ENCODE data around the gene PLBD2.

The PLBD2 gene

GRCh38 chr12:113371808-113372207 is 13.4 kb downstream of the PLBD2 start:
- no peak for DNase-seq

- no peak for DNase-seq
Observed at GRCh38 chr12:113372371-113372770, 14.0 kb downstream of the PLBD2 start.

GRCh38 chr12:113373440-113373839 is 15.1 kb downstream of the PLBD2 start:
- no peak for DNase-seq

DNA sequence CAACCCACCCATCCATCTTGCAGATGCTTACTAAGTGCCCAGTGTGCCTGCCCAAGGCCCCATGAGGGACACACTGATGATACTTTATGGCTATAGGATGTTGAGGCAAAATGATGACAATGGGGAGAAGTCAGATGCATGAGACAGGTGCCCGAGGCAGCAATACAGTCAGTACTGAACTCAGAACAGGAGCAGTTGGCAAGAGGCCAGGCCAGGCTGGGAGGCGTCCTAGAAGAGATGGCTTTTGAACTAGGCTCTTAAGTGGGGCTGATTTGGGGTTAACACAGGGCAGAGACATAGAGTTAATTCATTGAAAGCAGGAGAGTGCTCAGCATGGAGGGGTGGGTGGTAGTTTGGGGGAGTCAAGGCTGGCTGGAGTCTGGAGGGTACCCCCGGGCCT is 15.6 kb downstream of the PLBD2 start:
- DNase-seq: no peak

GRCh38 chr12:113374823-113375428 is 16.5 kb downstream of the PLBD2 start:
- DNase-seq: no peak

GRCh38 chr12:113378291-113378690 is 19.9 kb downstream of the PLBD2 start:
- DNase-seq: no peak

GRCh38 chr12:113381220-113381619 is 22.8 kb downstream of the PLBD2 start:
- no peak for DNase-seq

DNA sequence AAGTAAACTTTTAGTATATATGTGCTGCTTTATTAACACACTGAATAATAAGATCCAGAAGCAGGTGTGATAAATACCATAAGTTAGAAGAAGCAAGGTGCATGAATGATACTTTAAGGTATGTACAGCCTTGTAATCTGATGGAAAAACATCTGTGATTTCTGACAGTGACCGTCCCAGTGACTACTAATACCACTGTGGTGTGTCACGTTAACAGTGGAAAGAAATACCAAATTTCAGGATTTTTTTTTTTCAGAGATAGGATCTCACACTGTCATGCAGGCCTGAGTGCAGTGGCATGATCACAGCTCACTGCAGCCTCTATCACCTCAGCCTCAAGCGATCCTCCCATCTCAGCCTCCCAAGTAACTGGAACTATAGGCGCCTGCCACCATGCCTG is 23.8 kb downstream of the PLBD2 start:
- DNase-seq: no peak

GRCh38 chr12:113384778-113385177 is 26.4 kb downstream of the PLBD2 start:
- no peak for DNase-seq

DNA sequence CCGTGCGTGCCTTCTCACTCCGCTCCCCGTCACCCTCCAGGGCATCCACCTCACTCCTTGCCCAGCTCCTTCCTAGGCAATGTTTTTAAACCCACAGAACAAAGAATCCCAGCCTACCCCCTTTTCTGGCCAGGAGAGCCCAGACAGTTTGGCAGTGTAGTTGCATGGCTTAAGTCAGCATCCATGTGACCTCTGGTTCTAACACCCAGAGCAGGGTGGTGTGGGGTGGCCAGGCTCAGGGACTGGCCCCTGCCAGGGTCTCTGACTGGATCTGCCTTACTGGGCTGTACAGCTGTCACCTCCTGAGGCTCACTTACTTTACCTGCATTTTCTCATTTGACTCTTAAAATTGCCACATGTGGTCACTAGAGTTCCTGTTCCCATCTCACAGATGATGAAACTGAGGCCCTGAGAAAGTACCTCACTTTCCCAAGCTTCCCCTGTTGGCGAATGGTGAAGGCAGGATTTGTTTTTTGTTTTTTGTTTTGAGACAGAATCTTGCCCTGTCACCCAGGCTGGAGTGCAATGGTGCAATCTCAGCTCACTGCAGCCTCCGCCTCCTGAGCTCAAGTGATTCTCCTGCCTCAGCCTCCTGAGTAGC is 27.0 kb downstream of the PLBD2 start:
- no peak for DNase-seq

- no peak for DNase-seq
Observed at GRCh38 chr12:113386866-113387566, 28.6 kb downstream of the PLBD2 start.

DNA sequence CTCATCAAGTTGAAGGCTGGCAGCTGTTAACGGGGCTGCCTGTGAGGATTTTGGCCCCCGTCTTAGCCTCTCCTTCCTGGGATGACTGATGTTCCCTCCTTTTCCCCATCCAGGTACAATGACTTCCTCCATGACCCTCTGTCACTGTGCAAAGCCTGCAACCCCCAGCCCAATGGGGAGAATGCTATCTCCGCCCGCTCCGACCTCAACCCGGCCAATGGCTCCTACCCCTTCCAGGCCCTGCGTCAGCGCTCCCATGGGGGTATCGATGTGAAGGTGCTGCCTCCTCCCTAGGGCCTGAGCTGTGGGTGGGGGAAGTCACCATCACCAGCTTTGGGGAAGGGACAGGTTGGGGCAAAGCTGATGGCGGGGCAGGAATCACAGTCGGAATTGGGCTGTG is 29.2 kb downstream of the PLBD2 start:
- no peak for DNase-seq

- no peak for DNase-seq
Observed at GRCh38 chr12:113388351-113388750, 30.0 kb downstream of the PLBD2 start.

DNA sequence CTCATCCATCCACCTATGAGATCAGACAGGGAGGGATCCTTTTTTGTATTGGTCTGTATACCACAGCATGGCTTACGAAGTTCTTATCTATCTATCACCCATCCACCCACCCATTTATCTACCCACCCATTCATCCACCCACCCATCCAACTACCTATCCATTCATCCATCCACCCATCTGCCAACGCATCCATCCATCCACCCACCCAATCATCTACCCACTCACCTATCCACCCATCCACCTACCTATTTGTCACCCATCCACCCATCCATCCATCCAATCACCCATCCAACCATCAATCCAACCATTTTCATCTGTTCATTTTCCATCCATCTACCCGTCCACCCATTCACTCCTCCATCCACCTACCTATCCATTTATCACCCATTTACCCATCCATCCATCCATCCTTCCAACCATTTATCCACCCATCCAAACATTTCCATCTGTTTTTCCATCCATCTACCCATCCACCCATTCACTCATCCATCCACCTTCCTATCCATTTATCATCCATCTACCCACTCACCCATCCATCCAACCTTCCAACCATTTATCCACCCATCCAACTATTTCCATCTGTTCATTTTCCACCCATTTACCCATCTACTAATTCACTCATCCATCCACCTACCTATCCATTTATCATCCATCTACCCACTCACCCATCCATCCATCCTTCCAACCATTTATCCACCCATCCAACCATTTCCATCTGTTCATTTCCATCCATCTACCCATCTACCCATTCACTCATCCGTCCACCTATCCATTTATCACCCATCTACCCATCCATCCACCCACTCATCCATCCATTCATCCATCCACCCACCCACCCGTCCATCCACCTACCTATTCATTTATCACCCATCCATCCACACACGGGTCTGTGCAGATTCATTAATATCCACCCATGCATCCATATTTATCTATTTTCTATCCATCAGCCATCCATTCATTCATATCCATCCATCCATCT is 32.0 kb downstream of the PLBD2 start:
- no peak for DNase-seq

- no peak for DNase-seq
Observed at GRCh38 chr12:113391145-113391544, 32.8 kb downstream of the PLBD2 start.

DNA sequence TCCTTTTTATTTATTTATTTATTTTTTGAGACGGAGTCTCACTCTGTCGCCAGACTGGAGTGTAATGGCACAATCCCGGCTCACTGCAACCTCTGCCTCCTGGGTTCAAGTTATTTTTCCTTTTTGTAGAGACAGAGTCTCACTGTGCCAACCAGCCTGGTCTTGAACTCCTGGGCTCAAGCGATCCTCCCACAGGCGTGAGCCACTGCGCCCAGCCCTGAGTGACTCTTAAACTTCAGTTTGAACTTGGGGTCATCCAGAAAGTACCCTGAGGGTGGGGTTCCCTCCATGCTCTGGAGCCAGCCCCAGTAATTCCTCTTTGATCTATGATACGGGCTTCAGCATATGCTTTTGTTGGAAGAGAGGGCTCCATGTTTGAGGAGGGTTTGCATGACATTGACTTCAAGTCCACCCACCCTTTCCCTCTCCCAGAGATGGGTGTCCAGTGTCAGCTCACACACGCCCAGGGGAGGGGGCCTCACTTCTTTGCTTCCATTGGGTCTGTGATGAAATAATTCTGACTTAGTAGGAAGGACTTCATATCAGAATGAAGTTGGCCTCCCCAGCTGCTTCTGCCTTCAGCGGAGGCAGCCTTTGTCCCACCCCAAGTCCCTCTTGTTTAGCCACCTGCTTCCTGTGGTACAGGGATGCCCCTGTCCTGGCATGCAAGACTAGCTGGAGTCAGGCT is 33.4 kb downstream of the PLBD2 start:
- DNase-seq: no peak

DNA sequence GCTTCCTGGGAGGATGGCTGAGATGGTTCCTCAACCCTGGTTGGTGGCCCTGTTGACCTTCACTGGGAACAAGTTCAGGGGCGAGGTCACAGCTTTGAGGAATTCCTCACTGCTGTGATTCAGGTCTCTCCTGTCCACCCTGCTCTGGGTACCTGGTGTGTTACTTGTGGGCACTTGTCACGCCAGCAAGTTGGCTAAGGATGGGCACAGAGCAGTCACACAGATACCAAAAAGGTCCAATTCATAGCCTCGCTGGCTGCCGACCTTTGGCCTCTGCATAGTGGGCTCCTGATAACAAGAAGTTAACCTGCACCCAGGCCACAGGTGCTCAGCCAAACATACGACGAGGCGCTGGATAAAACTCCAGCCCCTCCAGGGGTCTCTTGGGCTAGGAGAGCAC is 34.1 kb downstream of the PLBD2 start:
- DNase-seq: no peak

DNA sequence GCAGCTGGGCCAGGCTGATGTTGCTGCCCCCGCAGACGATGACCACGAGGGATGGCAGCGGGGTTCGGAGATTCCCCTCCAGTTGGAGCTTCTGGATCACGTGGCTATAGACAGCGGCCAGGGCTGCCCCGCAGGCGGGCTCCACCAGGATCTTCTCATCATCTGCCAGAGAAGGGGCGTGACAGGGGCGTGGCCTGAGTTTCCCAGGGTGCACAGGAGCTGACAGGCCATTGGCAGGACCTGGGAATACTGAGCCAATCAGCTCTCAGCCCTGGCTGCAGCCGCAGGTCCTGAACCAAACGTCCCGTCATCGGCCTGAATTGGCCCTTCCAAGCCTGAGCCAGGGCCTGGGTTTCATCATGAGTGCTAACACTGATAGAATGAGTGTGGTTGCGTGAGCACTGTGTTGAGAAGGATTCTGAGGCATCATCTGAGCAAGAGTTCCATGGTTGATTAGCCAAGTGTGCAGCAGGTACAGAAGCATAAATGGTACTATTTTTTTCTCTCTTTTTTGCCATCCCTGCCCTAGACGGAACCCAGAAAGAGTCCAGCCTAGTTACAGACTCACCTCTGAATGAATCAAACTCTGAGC is 34.7 kb downstream of the PLBD2 start:
- DNase-seq: no peak

- DNase-seq: no peak
Observed at GRCh38 chr12:113393749-113394148, 35.4 kb downstream of the PLBD2 start.

DNA sequence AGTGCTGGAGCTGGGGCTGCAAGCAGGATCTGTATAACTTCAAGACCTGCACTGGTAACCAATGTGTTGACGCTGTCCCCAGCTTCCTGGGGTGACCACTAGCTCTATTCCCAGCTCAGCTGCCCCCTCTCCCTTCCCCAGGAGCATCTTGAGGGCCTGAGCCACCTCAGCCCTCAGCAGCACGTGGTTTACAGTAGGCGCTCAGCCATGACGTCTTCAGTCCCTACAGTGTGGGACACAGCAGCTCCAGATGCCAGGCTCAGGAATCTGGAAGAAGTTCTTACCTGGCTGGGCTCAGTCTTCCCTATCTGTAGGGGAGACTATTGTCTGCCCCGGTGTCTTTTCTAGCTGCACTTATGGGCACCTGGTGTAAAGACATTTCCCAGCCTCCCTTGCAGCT is 36.7 kb downstream of the PLBD2 start:
- DNase-seq: no peak

DNA sequence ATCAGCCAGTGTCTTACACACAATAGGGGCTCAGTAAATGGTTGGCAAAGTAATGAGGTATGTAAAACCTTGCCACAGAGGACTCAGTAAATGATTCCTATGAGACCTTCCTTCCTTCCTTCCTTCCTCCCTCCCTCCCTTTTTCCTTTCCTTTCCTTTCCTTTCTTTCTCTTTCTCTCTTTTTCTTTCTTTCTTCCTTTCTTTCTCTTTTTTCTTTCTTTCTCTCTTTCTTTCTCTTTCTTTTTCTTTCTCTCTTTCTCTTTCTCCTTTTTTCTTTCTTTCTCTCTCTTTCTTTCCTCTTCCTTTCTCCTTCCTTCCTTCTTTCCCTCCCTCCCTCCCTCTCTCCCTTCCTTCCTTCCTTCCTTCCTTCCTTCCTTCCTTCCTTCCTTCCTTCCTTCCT is 37.8 kb downstream of the PLBD2 start:
- DNase-seq: no peak

DNA sequence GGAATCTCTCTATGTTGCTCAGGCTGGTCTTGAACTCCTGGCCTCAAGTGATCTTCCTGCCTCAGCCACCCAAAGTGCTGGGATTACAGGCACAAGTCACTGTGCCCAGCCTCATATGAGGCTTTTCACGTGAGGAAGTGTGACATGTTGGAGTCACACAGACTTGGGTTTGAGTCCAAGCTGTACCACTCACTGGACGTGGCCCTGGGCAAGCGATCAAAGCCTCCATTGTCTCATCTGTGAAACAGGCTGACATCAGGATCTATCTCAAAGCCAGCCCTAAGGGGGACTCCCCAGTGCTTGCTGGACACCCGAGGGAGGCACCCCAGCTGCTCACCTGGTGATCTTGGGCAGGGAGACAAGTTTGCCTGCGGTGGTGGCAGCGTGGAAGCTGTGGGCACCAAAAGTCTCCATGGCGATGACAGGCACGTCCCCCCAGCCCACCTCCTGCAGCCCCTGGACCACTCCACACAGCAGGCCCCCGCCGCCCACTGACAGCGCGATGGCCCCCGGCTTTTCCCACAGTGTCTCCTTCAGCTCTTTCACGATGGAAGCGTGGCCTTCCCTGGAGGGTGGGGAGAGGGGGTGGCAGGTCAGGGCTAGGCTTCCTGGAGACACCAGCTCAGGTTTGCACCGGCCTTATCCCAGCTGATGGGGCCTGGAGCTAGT is 38.6 kb downstream of the PLBD2 start:
- DNase-seq: no peak
